NCI-H2227 (cell line): ENCODE results near the gene KIRREL3.

Experiments used
- DNase-seq: peaks from one replicate; lab custom pipeline; 2025; ENCODE audit not compliant: unreplicated experiment; lab: John Stamatoyannopoulos, UW

Gene KIRREL3

DNA sequence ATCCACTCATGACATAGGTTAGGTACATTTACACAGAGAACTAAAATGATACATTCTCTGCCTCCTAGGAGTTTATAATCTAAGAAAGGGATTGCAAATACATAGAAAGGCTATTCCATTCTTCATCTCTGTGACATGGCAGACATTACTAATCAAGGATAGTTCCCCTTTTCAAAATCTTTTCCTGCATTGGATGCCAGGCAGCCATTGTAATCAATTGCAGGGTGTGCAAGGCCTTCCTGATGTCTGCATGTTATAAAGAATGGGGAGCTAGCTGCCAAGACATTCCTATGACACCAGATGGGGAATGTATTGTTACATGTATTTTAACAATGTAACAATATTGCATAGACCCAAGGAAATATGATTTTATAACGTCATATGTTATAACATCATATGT is 82.0 kb downstream of the KIRREL3 start:
- no peak for DNase-seq

DNA sequence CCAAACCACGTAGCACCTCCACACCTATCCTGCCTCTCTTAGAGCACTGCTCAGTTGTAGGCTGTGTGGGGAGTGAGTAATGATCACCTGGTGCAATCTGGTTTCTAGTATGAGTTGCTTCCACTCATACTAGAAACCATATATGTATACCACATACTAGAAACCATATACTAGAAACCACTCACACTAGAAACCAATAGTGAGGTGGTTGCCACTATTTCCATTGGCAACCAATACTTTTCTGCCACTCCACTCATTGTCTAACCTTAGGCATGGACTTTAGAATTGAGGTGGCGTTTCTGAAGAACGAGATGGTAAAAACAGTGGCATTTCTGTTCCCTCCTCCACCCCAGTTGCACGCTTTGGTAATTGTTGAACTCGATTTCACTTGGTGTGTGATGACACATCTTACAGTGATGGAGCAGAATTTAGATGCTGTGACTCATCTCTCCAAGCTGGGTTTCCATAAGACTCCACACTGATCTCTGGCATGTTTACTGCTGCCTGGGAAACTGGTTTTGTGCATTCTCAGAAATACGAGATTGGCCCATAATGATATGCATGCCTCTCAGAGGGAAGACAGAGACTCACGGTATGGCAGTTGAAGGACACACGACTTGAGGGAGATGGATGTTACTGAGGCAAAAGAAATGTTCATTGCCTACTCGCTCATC is 82.9 kb downstream of the KIRREL3 start:
- DNase-seq, result no peak

DNA sequence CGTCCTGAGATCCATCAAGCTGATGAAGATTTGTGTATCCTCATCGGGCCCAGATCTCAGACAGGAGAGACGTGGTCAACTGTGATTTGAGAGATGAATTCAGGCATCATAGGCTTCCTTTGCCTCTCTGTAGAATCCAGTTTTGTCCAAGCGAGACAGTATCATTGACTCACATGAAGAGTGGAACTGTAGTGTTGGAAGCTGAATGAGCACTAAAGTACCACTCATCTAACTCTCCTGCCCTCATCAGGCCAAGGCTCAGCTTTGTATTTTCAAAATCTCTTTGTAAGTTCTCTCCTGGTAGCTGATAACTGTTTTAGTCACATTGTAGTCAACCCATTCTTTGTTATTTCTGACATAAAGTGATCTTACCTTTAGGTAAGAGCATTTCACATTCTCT is 85.1 kb downstream of the KIRREL3 start:
- no peak for DNase-seq

DNA sequence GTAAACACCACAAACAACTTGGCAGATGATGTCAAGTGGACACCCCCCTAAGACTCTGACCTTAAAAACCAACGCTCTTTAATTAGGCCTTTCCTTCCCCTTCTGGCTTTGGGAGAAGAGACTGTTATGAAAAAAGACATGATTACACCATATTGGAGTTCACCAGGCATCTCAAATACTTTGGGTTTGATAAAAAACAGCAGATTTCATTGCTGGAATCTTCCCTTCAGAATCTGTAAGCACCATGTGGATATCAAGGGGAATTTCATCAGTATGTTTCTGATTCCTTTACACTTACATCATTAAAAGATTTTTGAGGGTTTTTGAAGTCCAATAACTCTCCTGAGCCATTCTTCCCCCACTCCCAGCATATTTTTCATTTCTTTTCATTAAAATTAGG is 85.6 kb downstream of the KIRREL3 start:
- no peak for DNase-seq

DNA sequence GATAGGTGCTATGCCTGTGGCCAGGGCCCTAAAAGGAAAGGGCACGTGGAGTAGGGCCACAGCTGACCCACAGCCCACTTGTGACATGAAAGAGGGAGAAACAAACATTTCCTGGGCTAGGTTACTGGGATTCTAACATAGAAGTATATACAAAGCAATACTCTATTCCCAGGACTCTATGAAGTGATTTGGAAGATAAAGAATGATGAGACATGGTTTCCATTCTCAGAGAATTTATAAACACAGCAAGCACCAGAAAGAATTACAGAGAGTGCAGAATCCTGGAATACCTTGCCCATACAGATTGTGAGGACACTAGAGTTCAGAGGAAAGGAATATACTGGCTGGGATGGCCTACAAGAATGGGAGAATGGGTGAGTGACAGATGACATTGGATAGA is 86.4 kb downstream of the KIRREL3 start:
- no peak for DNase-seq

DNA sequence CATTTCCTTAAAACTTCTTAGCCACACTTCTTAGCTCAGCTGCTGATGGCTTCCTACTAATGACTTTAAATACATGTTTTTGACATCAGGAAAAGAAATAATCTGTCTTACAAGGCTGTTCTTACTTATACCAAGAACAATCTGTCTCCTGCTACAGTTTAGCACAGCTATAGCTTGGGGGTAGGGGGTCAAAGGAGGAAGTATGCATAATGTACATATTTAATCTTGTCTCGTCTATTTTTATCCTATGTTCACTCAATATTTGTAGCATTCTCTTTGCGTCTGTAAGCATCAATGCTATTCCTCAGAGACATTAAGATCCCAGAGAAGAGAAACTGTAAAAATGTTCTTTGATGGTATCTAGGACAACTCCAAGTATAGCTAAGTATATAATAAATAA is 96.0 kb downstream of the KIRREL3 start:
- DNase-seq, result no peak

DNA sequence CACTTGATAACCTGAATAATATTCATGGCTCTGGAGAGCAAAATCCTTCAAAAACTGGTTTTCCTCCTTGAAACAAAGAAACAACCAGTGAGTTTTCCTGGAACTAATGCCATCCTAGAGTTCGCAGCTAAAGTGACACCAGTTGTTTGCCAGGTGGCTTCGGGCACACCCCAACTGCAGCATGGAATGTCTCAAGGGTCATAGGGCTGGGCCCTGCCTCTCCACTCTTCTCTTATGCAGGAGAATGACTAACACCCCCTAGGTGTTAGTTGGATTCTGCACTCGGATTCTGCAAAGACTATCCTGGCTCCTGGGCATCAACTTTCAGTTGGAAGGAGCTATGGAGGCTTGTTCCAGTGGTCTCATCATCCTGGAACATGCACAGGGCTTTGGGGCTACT is 98.8 kb downstream of the KIRREL3 start:
- DNase-seq, result no peak

DNA sequence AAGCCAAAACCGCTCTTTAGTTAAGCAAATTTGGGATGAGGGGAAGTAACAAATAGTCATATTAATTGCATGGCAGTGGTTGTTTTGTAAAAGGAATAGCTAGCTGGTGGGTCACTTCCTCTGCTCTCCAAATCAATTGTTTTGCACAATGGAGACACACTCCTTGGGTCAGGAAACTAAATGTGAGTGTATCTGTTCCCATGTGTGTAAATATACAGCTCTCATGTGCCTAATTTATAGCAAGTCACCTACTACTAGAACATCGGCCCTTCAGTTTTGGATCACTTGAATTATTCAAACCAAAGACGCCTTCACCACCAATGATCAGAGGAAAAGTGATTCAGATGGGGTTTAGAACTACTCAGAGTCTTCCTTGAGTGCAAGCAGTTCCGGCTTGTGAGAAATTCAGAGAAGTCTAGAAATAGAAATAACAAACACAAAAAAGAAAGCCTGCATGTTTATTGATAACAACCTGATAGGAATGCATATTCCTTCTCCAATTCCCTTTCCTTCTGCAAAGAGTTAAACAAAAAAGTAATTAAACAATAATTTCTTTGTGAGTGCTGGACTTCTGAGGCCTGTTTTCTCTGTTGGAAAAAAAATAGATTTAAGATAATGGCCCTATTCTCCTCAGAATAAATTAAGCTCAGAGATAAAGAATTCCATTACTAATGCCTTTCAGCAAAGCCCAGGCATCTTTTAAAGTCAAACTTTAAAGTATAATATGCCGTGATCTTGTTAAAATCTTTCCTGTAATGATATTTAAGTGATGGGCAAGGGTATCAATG is 100.4 kb downstream of the KIRREL3 start:
- DNase-seq, result no peak

DNA sequence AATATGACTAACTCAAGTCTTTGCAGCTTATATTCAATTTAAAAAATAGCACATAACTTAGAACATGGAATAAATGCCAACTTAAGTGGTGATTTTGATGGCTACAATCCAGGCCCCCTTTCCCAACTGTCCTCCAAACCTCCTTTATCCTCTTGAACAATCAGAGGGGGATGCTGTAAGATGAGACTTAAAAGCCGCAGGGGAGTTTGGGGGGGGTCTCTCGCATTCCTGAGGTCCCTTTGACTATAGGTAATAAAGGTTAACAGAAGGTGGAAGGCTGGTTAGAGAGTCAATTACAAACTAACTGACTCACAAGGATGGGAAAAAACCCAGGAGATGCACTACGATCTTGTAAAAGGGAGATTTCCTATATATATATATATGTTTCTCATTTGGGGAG is 101.8 kb downstream of the KIRREL3 start:
- no peak for DNase-seq

DNA sequence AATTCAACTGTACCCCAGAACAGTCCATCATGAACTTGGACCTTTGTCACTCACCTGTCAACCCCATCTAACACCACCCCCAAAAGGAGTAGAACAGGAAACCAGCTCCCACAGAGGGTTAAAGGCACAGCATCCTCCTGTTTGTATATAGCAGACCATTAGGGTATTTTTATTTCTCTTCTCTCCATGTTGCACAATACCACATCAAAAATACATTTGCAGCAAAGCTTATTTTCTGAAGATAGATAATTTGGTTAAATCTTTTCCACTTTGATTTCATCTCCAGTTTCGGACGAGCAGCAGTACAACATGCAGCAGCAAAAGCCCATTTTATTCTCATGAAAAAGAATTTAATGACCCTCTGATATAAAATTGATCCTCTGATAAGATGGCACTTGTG is 103.1 kb downstream of the KIRREL3 start:
- no peak for DNase-seq

DNA sequence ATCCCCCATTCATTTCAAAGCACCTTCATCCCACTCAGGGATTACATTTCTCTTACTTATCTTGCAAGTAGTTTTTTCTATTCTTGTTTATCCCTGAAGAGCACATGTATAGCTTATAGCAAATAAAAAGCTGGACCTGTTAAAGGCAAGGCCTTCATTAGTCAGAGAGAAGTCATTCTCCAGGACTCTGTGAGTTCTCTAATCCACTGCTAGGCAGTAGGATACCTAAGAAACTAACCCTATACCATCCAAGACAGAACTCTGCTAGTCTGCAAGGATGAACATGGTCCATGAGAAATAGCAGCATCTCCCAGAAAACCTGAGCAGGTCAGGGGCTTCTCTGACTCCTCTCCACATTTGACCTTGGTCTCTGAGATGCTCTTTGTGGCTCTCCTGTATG is 104.5 kb downstream of the KIRREL3 start:
- DNase-seq, result no peak

DNA sequence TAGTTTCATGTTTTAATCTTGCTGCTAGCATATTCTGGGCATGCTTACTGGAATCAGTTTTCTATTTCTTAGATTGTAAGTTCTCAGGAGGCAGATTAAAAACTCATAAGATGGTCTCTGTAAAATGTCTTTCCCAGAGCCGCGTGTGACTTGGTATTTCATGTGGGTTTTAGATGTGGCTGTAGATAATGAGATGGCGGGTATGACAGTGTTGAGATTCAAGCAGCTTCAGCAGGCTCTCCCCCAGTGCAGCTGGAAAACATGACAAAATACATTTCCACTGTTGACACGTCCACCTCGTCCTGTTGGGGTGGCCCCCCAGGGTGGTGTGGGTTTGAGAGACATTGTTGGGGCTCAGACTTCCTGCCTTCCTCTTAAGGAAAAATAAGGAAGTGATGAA is 106.8 kb downstream of the KIRREL3 start:
- DNase-seq, result no peak

DNA sequence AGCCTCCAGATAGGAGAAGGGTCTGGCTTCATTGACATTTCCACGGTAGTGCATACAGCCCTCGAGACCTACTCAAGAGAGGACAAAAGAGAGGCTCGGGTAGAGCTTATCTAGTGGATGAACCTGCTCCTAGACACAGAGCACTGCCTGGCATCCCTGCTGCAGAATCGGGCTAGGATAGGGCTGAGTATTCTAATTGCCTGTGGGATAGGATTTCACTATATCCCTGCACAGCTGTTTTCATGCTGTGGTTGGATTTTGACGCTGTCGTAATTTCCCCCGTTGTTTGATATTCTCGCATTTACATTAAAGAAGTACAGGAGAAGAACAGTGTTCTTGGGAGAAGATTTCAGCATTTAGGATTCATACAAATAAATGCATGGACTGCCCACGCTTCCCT is 107.8 kb downstream of the KIRREL3 start:
- DNase-seq, result no peak

DNA sequence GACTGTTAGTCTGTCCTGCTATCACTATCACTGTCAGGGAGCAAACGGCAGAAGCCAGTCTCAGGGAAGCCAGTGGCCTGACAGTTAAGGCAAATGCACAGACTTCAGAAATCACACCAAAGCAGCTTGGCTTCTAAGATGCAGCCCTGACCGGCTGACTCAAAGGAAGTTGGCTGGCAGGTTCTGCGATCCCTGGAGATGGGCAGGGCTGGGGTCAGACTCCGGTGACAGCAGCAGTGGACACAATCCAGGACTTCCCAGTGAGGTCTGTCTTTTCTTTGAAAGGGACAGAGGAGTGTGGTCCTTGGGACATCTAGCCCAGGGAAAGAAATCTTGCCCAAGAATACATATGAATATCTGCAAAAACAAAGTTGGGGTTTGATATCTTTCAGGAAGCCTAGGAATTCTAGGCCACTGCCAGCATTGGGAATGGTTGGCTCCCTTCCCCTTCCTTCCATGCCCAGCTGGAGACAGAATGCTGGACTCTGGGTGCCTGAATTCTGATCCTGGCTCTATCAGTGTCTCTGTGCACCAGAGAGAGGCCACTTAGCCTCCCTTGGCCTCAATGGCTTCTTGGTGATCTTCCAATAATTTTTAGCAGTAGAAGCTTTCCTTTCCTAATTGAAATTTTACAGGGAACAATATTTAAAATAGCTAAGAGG is 108.9 kb downstream of the KIRREL3 start:
- DNase-seq, result no peak

DNA sequence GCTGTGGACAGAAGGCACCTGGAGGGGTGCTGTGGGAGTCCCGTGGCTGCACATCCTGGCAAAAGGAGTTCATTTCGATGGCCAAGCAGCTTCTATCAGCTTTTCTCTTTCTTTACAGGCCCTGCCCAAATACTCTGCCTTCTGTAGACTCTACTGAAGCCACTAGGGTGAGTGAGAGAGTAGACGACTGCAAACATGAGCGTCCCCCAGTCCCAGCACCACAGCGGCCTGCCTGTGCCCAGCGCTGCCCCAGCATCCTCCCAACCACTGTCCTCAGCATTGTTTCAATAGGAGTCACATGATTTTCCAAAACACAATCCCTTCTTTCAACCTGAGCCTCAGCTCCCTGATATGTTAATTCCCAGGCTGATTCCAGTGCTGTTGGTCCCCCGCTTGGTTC is 110.0 kb downstream of the KIRREL3 start:
- DNase-seq, result no peak

DNA sequence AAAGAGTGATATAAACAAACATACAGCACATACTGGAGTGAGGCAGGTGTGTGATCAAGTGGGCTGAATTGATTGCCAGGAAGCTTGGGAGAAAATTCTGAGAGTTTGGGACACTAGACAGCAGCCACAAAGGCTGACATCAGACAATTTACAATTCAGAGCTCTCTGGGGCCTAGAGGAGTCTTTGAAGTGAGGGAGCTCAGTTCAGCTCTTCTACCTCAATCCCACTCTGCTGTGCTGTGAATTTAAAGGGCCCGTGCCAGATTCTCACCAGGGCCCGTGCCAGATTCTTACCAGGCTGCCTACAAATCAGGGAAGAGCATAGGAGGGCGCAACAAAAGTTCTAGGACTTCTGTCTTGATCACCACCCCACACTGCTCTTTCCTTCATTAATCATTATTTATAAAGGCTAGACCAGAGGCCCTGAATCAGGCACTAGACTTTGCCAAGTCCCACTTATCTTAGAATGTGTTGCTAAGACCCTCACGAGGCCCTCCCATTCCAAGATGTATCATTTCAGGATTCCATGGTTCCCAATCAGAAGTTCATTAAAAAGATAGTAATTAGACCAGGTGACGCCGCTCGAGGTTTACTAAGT is 112.4 kb downstream of the KIRREL3 start:
- DNase-seq, result no peak

DNA sequence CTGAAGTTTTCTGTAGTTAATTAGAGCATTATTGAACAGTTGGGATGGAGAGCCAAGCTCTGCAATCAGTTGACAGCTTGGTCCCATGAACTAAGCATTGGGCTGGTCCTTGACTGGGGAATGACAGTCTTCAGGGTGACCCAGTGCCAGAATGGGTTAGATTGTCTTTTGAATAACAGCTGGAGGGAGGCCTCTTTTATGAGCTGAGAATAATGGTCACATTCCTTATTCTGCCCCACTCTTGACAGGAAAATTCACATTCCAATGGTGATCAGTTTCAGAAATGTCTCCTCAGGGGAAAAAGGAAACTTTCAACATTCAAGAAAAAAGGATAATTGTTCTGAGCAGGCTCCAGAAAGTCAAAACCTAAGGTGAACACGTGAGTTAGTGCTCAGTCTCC is 113.9 kb downstream of the KIRREL3 start:
- DNase-seq, result no peak

DNA sequence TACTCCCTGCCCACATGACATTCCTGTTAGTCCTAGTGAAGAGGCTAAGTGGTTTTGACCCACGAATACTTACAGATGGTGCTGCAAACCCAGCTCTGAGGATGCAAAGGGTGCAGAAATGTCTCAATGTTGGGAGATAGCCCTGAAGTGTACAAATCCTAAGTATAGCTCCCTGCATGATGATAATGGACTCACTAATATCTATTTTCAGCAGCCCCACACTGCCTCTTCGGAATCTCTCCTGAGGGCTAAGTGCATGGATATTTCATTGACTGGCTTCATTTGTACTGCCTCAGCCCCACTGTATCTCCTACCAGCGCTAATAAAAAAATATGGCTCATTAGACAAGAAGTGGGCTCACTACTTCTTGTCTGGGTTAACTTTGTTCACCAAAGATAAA is 114.5 kb downstream of the KIRREL3 start:
- DNase-seq, result no peak

DNA sequence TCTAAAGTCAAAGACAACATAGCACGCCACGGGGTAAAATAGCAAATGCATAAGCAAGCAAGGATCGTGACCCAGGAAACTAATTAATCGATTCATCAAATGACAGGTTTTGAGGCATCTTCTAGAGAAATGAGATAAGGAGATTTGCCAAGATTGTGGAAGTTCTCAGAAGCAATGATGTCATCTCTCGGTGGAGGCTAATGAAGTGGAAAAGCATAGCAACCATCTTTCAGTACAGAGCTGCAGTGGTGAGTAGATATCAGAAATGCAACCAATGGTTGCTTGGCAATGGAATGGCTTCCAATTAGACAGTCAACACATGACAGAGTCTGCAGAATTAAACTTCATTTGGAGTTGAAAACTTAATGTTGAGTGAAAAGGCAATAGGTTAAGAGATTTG is 116.0 kb downstream of the KIRREL3 start:
- DNase-seq, result no peak

DNA sequence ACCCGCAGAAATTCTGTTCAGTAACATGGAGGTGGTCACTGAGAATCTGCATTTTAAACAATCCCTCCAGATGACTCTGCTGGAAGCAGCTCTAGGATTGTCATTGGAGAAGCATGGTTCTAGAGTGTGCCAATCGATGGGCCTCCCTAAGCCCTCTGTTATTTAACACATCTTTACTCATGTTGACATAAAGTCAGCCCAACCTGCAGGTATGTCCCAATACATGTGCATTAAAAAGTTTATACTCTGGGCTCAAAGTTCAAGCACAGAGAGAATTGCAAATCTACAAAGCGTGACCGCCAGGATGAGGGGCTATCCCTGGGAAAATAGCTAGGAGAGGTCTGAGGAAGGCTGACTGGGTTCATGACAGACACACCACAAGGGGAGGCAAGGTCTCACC is 116.4 kb downstream of the KIRREL3 start:
- DNase-seq, result no peak

DNA sequence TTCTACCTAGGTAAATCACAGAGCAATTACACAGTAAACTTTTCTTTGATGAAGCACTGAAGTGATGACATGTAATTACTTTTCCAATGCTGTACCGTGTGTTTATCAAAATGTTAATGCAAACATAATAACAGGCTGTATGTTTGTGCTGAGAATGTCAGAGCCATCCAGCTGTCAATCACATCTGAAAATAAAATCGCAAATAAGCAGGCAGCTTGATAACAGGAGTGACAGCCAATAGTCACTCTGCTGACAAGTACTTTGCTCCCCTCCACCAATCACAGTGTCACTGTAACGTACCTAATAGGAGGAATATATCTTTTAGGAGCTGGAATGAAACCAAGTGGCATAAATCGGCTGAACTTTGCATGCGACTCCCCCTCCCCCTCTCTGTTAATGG is 119.7 kb downstream of the KIRREL3 start:
- DNase-seq, result peak; percentile 41

DNA sequence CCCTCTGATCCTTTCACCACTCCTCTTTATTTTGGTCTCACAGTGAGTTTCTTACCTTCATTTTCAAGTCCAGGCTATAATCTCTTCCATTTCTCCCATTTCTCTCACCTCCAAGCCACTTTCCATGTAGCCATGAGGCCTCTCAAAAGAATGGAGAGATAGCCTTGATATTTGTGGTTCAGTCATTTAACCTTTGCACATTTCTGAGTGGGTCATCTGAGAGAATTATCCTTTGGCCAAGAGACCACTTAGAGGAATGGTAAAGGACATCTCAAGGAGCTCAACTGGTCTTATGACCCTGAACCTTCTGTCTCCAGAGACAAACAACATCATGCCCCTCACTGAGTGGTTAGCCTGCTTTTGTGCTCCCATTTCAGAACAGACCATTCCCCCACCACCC is 121.1 kb downstream of the KIRREL3 start:
- no peak for DNase-seq
